ENCODE measurements around the gene SH3GL1.
A peak's percentile ranks its signal among the peaks of the same experiment; 100 is the strongest.

Gene SH3GL1, protein sequence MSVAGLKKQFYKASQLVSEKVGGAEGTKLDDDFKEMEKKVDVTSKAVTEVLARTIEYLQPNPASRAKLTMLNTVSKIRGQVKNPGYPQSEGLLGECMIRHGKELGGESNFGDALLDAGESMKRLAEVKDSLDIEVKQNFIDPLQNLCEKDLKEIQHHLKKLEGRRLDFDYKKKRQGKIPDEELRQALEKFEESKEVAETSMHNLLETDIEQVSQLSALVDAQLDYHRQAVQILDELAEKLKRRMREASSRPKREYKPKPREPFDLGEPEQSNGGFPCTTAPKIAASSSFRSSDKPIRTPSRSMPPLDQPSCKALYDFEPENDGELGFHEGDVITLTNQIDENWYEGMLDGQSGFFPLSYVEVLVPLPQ

DNA sequence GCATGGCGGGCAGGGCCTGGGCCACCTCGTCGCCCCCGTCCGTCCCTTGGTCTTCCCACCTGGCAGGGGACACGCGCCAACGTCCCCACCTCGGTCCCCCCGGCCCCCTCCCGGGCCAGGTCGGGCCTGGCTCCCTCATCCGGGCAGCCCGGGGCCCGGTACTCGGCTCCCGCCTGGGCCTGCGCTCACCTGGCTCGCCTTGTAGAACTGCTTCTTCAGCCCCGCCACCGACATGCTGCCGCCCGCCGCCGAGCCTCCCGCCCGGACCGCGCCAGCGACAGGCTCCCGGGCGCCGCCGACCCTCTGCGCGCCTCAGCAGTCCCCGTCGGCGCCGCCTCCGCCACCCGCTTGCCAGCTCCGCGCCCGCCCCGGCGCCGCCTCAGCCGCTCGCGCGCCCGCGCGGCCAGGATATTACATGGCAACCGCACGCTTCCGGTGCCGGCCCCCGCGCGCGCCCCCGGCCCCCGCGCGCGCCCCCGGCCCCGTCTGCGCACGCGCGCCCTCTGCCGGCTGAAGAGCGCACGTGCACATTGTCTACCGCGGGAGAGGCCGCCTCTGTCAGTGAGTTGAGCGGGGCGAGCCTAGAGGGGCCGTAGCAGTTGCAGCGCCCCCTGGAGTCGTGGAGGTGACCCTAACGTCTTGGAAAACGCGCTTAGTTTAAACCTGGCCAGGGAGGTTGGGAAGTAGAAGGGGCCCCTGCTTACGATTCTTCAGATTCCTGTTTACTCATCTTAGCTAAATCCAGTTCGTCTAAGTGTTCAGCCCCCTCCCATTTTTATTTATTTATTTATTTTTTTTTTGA is at the start of gene SH3GL1:
TSS of gene SH3GL1 (minus strand) at position 413 of the 802 bp plus-strand sequence. CDS start at position 234, 179 bp downstream.
- DNase-seq (ENCODE audit: low spot score) = peak; percentile 91

DNA sequence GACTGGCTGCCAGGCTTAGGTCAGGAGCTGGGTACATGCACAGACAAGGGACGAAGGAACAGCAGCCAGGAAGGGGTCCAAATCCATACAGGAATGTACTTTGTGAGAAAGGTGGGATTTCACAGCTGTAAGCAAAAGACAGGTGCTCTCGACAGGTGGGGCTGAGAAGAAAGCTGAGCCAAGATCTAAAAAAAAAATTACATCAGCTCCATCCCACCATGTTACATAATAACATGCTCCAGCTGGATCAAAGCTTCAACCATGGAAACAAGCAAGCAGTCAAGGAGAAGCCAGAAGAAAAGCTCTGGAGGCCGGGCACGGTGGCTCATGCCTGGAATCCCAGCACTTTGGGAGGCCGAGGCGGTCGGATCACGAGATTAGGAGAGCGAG is 49.3 kb upstream of the SH3GL1 start:
- DNase-seq (ENCODE audit: low spot score) = no peak

DNA sequence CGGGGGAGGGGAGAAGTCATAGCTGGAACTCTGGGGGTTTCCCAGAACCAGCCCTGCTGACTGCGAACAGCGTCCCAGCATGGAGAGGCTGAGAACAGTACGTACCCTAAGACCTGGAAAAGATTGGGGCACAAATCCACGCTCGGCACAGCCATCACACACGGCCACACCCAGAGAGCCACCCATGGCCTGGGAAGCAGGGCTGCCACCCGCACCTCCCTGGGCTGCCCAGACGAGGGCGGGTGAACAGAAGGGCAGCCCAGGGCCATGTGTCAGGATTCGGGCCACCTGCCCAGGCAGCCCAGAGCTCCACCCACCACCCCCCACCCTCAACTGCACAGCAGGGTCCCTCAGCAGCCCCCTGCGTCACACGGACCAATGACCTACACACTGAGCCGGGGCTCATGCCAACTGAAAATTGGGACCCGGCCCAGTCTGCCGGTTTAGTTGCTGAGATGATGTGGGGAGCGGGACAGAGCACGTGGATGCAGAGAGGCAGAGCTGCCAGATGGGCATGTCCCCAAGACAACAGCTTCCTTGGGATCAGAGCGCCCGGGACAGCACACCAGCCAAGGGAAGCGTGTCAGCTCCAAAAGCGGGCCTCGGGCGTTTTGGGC is 48.8 kb upstream of the SH3GL1 start:
- DNase-seq (ENCODE audit: low spot score) = no peak

DNA sequence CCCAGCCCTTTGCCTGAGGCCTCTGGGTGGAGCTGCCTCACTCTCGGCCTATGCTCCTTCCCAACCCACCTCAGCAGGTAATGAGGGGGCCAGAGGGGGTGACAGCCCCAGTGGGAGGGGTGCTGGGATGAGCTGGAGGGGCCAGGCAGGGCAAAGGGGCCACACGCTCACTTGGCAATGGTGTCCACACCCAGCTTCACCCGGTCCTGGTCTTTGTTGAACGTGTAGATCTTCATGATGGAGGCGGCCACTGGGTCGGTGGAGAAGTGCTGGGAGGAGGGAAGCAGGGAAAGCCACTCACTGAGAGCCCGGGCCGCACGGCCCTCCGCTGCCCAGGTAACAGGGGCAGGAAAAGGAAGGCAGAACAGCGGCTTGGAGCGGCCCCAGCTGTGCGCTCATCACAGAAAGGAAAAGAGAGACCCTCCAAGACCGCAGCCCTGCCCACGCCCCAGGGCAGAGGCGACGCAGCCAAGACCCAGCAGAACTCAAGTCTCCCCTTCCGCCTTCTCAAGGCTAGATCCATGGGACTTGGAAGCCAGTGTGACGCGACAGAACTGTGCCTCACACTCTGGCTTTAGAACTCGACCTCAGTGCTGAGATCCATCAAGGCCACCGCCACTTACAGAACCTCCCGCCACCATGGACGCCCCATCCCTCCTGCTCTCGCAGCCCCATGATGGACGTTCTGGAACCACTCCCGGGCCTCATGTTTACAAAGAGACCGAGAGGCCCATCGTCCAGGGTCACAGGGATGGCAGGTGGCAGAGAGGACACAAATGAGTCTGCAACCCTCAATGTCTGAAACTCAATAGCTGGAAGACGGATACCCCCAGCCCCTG is 48.0 kb upstream of the SH3GL1 start:
- DNase-seq (ENCODE audit: low spot score) = no peak

DNA sequence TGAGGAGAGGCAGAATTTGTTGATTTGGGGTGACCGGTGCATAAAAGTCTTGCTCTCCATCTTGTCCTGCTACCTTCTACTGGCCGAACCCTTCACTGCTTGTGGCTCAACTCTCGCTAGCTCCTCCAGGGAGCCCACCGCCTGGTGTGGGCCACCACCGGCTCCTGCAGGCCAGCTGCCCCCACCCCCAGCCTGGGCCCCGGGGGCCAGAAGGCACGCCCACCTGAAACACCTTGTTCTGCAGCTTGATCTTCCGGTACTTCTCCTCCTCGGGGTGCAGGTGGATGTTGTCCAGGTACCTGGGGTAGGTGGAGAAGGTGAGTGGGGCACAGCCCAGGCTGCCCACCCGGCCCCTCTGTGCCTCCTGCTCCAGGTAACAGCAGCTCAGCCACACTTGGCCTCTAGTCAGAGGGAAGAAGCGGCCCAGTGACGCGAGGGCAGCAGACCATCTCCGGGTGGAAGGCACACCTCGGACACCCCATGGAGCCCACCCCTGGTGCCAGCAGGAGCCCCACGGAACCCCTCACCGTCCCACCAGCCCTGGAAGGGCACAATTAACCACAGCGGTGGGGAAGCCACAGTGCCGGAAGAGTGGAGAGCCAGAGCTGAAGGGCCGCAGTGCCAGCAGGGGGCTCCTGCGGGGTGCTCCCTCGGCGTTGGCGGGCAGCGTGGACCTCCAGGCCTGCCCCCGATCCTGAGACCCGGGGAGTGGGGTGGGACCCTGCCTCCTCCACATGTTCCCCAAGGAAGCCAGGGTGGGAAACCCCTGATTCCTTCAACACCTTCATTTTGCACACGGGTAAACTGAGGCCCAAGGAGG is 47.2 kb upstream of the SH3GL1 start:
- no peak for DNase-seq (ENCODE audit: low spot score)

DNA sequence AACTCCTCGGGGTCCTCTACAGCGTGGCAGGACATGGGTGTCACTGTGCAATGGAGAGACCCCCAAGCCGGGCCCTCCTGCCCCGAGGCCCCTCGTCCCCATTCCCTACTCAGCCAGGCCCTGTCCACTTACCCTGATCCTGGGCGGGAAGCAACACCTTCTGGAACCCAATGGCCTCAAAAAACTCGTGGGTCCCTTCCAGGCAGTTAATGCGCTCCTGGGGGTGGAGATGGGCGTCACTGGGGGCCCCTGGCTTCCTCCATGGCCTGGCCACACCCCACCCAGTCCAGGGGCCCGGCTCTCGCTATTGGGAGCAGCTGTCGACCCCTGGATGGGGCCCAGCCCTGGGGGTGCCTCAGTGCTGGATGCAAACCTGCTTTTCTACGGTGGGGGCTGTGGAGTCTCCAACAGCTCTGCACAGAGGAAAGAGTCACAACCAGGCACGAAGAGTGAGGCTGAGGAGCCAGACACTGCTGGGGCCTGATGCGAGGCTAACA is 46.4 kb upstream of the SH3GL1 start:
- no peak for DNase-seq (ENCODE audit: low spot score)

DNA sequence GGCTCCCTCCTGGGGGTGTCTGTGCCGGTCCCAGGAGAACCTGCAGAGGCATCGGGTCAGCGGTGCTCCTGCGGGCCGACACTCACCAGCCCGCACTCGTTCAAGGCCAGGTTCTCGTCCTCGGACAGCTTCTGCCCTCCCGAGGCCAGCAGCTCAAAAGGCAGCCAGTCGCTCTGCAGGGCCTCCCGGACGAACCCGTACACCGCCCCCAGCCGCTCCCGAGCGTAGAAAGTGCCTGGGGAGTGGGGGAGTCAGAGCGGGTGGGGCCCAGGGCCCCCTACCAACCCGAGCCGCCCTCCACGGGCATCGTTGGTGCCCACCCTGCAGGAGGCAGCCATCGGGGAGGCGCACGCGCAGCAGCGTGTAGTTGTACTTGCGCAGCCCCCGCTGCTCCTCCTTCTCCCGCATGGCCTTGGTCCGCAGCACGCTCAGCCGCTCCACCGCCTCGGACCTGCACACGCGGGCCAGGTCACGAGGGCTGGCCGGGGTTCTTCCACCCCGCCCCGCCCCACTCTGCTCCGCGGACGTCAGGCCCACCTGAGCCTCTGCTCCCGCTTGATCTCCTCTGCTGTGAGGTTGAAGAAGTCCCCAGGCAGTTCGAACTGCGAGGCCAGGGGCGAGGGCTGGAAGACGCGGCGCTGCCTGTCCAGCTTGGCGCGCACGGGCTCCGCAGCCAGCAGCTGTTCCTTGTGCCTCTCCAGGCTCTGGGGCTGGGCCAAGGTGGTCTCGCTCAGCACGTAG is 45.8 kb upstream of the SH3GL1 start:
- DNase-seq (ENCODE audit: low spot score) = no peak

DNA sequence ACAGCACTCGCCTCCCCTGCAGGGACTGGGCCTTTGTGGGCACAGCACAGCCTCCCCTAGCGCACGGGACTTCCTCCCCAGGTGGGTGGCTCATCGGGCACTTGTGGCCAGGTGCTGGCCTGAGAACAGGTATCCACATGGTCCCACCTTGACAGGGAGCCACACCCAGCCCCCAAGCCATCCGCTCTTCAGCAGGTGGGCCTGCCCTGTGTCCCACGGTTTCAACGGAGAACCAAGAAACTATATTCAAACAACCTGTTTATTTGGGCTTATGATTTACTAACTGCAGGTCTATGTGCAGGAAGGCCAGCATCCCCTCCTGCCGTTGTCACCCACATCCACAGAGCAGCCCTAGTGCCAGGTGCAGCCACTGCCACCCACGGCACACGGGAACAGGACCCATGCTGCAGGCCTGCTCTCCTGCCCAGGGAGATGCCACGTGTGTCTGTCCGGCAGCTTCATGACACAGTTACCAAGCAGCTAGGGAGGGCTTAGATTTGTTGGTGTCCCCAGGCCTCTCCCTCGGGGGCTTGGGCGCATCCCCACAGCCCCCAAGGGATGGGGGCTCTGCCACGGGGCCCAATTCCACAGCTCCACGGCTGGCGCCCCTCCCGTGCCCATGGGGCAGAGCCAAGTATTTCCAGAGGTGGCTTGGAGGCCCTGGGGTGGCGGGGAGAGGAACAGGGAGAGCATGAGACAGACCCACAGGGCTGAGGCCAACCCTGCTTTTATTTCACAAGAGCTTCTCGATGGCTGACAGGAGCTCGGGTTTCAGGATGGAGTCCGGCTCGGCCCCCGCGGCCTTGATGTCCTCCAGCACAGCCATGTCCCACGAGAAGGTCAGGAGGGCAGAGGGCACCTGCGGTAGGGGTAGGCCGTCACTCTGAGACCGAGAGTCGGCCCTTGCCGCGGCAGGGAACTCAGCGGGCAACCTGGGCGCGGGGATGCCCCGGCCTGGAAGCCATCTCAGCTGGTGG is 44.7 kb upstream of the SH3GL1 start:
- DNase-seq (ENCODE audit: low spot score) = no peak

DNA sequence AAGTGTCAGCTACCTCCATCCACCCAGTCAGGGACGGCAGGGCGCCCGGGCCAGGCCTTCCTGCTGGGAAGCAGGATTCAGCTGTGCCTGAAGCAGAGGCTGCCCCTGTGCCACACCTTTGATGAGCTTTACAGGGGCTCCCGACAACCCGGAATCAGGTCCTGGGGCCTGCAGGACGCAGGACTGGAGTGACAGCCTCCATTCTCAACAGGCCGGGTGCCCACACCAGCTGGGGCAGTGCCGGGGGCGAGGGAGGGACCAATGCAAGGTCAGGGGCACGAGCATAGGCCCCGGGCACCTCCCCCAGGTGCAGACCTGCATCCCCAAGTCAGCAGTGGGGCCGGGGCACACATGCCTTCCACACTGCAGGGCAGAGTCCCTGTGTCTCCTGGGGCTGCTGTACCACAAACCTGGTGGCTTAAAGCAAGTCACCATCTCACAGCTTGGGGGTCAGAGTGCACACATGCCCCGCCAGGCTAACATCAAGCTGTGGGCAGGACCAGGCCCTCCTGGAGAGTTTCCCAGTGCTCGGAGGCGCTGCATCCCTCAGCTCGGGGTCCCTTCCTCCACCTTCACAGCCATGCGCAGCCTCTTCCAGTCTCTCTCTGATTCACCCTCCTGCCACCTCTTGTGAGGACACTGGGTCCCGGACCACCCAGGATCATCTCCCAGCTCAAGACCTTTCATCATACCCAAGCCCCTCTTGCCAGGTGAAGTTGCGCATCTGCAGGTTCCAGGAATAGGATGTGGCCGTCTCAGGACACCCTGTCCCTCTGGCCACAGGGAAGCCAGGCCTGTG is 43.8 kb upstream of the SH3GL1 start:
- no peak for DNase-seq (ENCODE audit: low spot score)

DNA sequence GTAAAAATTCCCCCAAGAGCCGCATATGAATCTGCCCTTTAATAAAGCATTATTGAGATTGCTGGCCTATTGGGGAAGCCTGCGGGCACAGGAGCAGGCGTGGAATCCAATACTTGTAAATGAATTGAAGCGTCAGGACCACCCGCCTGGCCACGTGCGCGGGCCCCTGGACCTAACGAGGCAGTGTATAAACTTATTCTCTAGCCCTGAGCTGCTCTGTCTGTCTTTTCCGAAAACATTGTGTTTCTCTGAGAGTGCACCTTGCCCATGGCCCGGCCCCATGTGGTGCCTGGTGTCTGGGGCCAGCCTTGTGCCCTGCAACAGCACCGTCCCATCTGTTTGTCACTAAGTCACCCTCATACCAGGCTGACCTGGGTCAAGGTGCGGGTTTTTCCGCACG is 42.8 kb upstream of the SH3GL1 start:
- no peak for DNase-seq (ENCODE audit: low spot score)

DNA sequence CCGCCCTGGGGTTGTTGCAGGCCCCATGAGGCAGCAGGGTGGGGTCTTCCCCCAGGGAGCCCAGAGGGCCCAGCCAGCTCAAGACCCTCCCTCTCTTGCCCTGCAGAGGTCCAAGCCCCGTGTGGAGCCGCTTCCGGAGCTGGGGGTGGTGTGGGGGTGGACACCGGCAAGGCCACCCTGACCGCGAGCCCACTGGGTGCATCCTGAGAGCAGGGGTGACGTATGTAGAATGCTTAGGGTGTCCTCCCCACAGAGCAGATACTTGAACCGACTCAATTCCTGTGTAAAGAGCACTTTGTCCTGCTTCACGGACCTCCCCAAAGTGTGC is 42.4 kb upstream of the SH3GL1 start:
- no peak for DNase-seq (ENCODE audit: low spot score)

DNA sequence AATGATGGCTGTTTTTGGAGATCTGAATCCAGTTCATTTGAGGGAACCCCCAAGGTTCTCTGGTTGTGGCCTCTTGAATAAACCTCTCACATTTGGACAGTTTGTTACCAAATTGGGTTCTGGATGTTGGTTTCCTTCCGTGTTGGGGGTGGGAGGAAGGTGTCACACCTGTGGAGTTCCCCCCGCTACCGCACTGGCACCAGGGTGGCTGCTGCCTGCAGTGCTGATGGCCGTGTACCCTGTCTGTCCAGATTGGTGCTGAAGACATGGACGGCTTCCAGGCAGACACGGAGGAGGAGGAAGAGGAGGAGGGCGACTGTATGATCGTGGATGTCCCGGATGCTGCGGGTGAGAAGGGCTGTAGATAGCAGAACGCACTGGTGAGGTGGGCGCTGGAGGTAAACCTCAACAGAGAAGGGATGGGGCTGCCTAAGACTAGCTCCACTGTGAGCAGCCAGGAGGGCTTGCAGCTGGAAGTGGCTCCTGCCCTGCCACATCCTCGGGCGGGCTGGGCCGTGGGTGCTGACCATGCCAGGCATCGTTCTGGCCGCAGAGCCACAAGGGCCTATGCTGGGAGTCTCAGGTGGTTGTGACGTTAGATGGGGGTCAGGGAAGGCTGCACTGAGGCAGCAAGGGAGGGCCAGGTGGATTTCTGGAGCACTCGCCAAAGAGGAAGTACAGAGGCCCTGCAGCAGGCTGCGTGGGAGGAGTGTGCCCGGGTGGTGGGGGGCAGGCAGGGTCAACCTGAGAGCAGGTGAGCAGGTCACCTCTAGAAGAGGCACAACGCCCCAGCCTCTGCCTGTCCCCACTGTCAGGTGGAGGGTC is 41.9 kb upstream of the SH3GL1 start:
- DNase-seq (ENCODE audit: low spot score) = no peak

DNA sequence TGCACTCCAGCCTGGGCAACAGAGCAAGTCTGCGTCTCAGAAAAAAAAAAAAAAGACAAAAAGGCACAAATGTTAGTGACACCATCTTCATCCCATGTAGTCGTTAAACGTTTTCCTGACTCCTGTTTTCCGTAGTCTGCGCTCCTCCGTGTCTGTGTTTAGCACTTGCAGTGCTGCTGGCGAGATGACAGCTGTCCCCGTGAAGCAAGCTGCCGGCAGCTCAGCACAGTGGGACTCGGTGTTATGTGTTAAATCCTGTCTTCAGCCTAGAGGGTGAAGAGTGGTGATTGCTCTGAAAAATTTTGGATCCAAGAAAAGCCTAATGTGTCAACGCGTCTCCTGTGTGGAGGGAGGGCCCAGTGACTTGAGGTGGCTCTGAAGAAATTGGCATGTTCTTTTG is 38.9 kb upstream of the SH3GL1 start:
- DNase-seq (ENCODE audit: low spot score) = no peak

DNA sequence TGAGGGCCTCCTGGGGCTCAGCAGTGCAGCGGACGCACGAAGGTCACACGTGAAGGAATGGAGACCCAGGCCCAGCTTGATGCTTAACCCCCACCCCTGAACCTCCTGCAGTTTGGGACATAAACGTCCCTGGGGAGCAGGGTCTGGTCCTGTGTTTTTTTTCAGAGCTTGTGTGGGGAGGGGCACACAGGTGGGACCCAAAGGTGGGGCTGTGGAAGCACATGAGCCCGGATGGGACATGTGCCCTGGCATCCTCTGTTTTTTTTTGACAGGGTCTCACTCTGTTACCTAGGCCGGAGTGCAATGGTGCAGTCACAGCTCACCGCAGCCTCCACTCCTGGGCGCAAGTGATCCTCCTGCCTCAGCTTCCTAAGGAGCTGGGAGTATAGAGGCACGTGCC is 36.8 kb upstream of the SH3GL1 start:
- DNase-seq (ENCODE audit: low spot score) = no peak

DNA sequence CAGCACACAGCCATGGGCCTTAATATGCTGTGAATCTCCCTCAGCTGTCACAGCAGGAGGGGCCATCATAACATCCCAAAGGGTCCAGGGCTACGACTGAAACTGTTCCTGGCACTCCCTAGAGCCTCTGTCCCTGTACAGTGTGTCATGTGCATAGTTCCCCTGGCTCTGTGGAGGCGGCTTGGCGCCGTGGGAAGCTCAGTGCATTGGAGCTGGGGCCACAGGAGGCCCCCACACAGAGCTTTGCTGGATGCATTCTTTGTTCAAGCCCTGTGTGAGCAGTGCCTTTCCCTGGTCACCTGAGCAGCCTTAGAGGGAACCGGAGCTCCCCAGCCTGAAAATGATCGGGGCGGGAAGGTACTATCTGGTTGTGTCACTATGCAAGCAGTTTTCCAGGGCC is 35.9 kb upstream of the SH3GL1 start:
- DNase-seq (ENCODE audit: low spot score) = no peak

DNA sequence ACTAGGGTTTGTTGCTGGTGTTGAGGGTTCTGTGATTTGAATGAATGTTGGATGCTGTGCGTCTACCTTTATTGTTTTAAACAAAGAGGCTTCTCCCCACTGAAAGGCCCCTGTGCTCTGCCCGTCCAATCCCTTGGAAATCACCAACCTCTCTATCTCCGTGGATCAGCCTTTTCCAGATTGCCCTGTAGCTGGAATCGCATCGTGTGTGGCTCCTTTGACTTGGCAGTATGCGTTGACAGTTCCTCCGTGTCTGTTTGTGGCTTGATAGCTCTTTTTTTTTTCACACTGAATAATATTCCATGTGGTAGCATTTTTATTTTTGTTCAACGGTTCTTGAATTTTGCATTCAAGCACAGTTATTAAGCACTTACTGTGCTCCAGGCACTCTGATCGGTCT is 34.0 kb upstream of the SH3GL1 start:
- no peak for DNase-seq (ENCODE audit: low spot score)

DNA sequence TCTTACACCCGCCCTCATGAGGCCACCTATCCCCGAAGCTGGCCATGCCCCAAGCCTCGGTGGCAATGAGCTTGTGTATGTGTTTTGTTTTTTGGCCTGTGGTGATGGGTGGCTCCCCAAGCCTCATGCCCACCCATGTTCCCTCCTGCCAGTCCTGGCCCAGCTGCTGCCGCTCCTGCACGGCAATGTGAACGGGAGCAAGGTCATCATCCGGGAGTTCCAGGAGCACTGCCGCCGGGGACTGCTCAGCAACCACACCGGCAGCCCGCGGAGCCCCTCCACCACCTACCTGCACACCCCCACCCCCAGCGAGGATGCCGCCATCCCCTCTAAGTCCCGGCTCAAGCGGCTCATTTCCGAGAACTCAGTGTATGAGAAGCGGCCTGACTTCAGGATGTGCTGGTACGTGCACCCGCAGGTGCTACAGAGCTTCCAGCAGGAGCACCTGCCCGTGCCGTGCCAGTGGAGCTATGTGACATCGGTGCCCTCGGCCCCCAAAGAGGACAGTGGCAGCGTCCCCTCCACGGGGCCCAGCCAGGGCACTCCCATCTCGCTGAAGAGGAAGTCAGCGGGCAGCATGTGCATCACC is 32.7 kb upstream of the SH3GL1 start:
- no peak for DNase-seq (ENCODE audit: low spot score)

All from kidney tubule cell (primary cell).